ENCODE measurements around the gene TEPSIN. TPM values are rescaled to one million over a fixed set of nuclear protein-coding genes. Genes with fewer than 3 reads are reported as not detected.

Gene TEPSIN
- total and polyA plus RNA-seq, 11 donors: 6.8 to 16.0 (median 10.4) TPM

DNA sequence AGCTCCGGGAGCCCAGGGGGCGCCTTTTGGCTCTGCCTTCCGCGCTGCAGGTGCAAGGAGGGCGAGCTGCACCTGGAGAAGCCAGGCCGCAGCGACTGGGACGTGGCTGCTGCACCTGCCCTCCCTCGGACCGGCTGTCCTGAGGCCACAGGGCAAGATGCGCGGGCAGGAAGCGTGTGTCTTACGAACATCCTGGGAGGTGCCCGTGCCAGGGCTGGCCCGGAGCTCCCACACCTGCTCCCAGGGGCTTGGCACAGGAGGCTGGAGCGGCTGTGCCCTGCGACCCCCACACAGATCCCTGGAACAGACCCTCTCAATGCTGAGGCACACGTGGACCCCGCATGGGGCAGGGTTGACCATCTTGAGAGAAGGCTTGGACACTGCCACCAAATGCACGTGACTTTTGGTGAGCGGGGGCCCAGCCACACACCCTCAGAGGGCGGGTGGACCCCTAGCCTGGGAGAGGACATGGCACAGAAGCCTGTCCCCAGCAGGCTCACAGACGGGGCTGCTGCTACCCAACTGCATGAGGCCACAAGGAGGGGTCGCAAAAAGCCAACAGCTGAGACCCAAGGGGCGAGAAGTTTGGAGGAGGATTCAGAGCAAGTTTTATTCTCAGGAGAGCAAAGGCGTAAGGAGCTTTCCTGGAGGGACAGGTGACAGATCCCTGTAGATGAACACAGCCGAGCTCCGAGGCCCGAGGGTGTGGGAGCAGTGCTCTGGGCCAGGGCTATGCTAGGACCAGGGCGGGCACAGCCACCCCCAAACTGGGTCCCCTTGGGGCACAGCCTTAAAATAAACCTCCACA is 11.6 kb upstream of the TEPSIN start:
- no peak for ATAC-seq
- Histone ChIP-seq H3K4me3 (no peak overlapping the region), H3K27ac (no peak overlapping the region), H3K27me3 (no peaks in the 10 kb centered on the region), H3K36me3 (peaks cover 0 to 56% (median 20%) of the 10 kb centered on the region in 9 donors), H3K4me1 (peaks cover 3 to 18% (median 10%) of the 10 kb centered on the region in 12 donors), H3K9me3 (no peaks in the 10 kb centered on the region)
- DNase-seq: peak in 2 of 5 donors; percentile 26 to 49
- 89 to 94% (median 93%) methylated on average over 19 to 31 of the region's 31 CpGs for WGBS, 4 donors
- intact Hi-C loops (cut with DNase I): loop anchor here (5.0 to 10.0 kb wide), 5 partner anchors 42 to 354 kb away; no protein-coding TSS in a partner anchor
- TF ChIP-seq POLR2A (IDR thresholded peaks at IDR 0.05): no peak
- TF ChIP-seq, protein P1, sequence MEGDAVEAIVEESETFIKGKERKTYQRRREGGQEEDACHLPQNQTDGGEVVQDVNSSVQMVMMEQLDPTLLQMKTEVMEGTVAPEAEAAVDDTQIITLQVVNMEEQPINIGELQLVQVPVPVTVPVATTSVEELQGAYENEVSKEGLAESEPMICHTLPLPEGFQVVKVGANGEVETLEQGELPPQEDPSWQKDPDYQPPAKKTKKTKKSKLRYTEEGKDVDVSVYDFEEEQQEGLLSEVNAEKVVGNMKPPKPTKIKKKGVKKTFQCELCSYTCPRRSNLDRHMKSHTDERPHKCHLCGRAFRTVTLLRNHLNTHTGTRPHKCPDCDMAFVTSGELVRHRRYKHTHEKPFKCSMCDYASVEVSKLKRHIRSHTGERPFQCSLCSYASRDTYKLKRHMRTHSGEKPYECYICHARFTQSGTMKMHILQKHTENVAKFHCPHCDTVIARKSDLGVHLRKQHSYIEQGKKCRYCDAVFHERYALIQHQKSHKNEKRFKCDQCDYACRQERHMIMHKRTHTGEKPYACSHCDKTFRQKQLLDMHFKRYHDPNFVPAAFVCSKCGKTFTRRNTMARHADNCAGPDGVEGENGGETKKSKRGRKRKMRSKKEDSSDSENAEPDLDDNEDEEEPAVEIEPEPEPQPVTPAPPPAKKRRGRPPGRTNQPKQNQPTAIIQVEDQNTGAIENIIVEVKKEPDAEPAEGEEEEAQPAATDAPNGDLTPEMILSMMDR (IDR thresholded peaks at IDR 0.05): no peak

DNA sequence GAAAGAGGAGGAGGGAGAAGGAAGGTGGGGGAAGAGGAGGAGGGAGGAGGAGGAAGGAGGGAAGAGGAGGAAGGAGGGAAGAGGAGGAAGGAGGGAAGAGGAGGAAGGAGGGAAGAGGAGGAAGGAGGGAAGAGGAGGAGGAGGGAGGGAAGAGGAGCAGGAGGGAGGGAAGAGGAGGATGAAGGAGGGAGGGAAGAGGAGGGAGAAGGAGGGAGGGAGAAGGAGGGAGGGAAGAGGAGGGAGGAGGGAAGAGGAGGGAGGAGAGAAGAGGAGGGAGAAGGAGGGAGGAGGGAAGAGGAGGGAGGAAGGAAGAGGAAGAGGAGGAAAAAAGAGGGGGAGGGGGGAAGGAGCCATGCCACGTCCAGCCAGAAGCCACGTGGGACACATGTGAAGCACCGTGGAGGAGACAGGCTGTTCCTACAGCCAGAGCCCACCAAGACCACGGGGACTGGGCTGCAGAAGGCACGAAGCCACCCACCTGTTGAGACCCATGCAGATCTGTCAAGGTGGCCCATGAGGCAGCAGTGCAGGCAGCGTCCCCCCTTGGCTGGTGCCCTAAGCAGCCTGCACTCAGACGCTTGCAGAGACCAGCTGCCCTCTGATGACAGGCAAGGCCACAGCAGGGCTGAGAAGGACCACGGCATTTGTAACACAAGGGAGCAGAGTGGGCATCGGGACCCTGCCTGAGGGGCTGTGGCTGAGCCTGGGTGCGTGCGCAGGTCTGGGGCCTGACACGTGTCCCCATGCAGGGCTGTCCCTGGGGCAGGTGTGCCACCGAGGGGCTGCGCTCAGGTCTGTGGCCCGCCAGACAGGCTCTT is 10.6 kb upstream of the TEPSIN start:
- H3K4me3 ChIP-seq: no peak overlapping the region
- H3K4me1 ChIP-seq: peaks cover 0 to 12% (median under 1%) of the 10 kb centered on the region in 12 donors
- no peaks in the 10 kb centered on the region for H3K27me3 ChIP-seq
- H3K9me3 ChIP-seq: no peaks in the 10 kb centered on the region
- H3K36me3 ChIP-seq: peaks cover 0 to 64% (median 20%) of the 10 kb centered on the region in 9 donors
- ATAC-seq (no peak), DNase-seq (peak in 2 of 5 donors; percentile 13 to 50)
- intact Hi-C loops (cut with DNase I): loop anchor here (5.0 to 10.0 kb wide), 6 partner anchors 43 to 355 kb away; partner anchors contain the start of gene BAIAP2 (in 1 of the 10)
- WGBS, 4 donors: 85 to 93% (median 92%) methylated on average over 14 to 15 of the region's 15 CpGs
- TF ChIP-seq POLR2A (IDR thresholded peaks at IDR 0.05): no peak
- no peak overlapping the region for H3K27ac ChIP-seq

DNA sequence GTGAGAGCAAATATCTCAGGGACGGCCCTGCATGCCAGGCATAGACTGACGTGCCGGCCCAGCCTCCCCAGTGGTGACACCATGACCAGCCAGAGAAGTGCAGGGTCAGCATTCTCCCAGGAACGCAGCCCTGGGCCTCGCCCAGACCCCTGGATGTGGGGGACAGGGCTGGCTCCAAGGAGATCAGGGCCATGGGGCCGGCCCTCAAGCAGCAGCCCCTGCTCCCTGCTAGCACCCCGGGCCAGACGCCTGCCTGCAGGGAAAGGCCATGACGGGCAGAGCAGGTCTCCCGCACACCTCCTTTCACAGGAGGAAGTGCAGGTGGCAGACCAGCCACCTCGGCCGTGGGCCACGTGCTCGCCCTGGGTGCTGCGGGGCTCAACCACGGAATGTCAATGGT is 9.8 kb upstream of the TEPSIN start:
- Histone ChIP-seq H3K9me3 (no peaks in the 10 kb centered on the region), H3K36me3 (peaks cover 0 to 64% (median 20%) of the 10 kb centered on the region in 9 donors), H3K27me3 (no peaks in the 10 kb centered on the region), H3K4me3 (no peak overlapping the region), H3K27ac (no peak overlapping the region), H3K4me1 (peaks cover 0 to 12% (median 0%) of the 10 kb centered on the region in 12 donors)
- no peak for TF ChIP-seq POLR2A (IDR thresholded peaks at IDR 0.05)
- TF ChIP-seq, protein P1 (IDR thresholded peaks at IDR 0.05): no peak
- intact Hi-C loops (cut with DNase I): loop anchor here in 1 of 10 donors (10.0 kb wide), 1 partner anchor 214 kb away; the partner anchor contains the start of gene BAIAP2
- ATAC-seq (no peak), DNase-seq (peak in 2 of 5 donors; percentile 13 to 49)
- 81 to 88% (median 85%) methylated on average over 11 to 16 of the region's 16 CpGs for WGBS, 4 donors

DNA sequence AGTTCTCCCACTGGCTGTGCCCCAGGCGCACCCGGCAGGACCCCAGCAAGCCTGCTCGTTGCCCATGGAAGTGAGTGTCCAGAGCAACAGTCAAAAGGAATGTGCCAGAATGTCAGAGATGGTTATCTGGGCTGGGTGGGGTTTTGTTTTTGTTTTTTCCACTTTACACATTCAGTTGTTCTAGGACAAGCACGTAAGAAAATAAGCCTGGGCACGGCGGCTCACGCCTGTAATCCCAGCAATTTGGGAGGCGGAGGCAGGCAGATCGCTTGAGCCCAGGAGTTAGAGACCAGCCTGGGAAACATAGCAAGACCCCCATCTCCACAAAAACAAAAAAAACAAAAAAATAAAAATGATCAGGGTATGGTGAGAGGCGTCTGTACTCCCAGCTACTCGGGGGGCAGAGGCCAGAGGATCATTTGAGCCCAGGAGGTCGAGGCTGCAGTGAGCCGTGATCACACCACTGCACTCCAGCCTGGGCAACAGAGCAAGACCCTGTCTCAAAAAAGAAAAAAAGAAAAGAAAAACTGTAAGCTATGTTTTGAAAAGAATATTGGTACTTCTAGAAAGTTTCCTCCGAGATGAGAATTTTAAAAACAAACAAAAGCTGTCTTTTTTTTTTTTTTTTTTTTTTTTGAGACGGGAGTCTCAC is 8.6 kb upstream of the TEPSIN start:
- no peak overlapping the region for H3K4me3 ChIP-seq
- no peak for ATAC-seq
- TF ChIP-seq, protein P1 (IDR thresholded peaks at IDR 0.05): no peak
- no peak for TF ChIP-seq POLR2A (IDR thresholded peaks at IDR 0.05)
- intact Hi-C loops (cut with DNase I): loop anchor here in 1 of 10 donors (10.0 kb wide), 1 partner anchor 213 kb away; the partner anchor contains the start of gene BAIAP2
- no peaks in the 10 kb centered on the region for H3K27me3 ChIP-seq
- DNase-seq: peak in 1 of 5 donors; percentile 21
- no peaks in the 10 kb centered on the region for H3K9me3 ChIP-seq
- WGBS, 4 donors: 91 to 97% (median 94%) methylated on average over 14 to 15 of the region's 15 CpGs
- H3K36me3 ChIP-seq: peaks cover 0 to 56% (median 20%) of the 10 kb centered on the region in 9 donors
- H3K27ac ChIP-seq: no peak overlapping the region
- H3K4me1 ChIP-seq: peaks cover 0 to 9% (median 0%) of the 10 kb centered on the region in 12 donors

Measured in heart left ventricle (tissue), 16 donors.